Prostate gland (tissue), 2 donors: ENCODE results near the gene HOXA10.

Source experiments
- CTCF ChIP-seq, 4 experiments: fragments of 200-600 bp in 2 of 4; fragments of 450-650 bp in 2 of 4; sonication (generic) in 2 of 4; IDR thresholded peaks; 1 replicate in 3 of 4; 2 replicates in 1 of 4; pipeline ENCODE4 v1.5.1; 2016 to 2019; ENCODE audit warnings: antibody characterized with exemption in 4 of 4, mild to moderate bottlenecking in 2 of 4, moderate library complexity in 2 of 4
- POLR2A ChIP-seq: fragments of 450-650 bp; IDR thresholded peaks from one replicate; pipeline ENCODE4 v1.6.1; 2016; ENCODE audit warnings: antibody characterized with exemption, mild to moderate bottlenecking

GRCh38 chr7:27128034-27128433, 46.1 kb downstream of the HOXA10 start:
- TF ChIP-seq CTCF (IDR thresholded peaks at IDR 0.05) (no peak), POLR2A (no peak)
